PFSK-1 (cell line): ENCODE data around the gene CD81.

Experiments
- FOXP2 ChIP-seq: optimal IDR thresholded peaks from 2 replicates; pipeline ENCODE3; 2011; ENCODE audit warnings: borderline replicate concordance, control low read depth, inconsistent platforms; ENCODE audit not compliant: insufficient read depth; ENCODE audit errors: extremely low read length, extremely low read depth
- POLR2AphosphoS5 ChIP-seq: IDR thresholded peaks from 2 replicates; pipeline ENCODE4 v1.6.1; 2012; ENCODE audit warnings: low read depth, mild to moderate bottlenecking, control low read depth, low read length, moderate library complexity
- SIN3A ChIP-seq: IDR thresholded peaks from 2 replicates; pipeline ENCODE4 v1.6.1; 2012; ENCODE audit warnings: mild to moderate bottlenecking, low read length, moderate library complexity, borderline replicate concordance; ENCODE audit not compliant: insufficient read depth
- TAF1 ChIP-seq: IDR thresholded peaks from 2 replicates; pipeline ENCODE4 v1.6.1; 2012; ENCODE audit warnings: low read length, control low read depth, borderline replicate concordance; ENCODE audit not compliant: insufficient read depth
- TF ChIP-seq, protein P1 (sequence below), 2 experiments: IDR thresholded peaks; 2 replicates each; pipeline versions ENCODE4 v1.6.1 to v1.8.0; 2011 to 2012; ENCODE audit warnings: low read depth in 2 of 2, low read length in 2 of 2, control low read depth in 1 of 2, inconsistent platforms in 1 of 2, mild to moderate bottlenecking in 1 of 2, moderate library complexity in 1 of 2; ENCODE audit not compliant: insufficient read depth in 1 of 2

The CD81 gene

DNA sequence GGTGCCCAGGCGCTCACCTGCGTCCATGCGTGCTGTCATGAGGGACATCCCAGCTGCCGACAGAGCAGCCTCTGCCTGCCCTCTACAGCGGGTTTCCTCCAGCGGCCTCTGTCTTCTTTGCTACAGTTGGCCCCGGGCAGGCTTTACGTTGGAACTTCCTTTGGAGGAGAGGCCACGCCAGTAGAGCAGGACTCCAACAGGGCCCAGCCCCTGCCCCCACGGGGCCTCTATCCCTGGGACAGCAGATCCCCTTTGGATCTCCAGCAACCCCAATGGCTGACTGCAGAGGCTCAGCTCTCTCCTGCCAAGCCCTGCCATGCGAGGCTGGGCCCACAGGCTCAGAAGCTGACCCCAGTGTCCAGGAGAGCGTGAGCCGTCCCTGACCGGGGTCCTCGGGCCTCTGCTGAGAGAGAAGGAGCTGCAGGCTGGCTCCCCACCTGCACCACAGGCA, 55.1 kb downstream of the CD81 start:
- TF ChIP-seq, protein P1, sequence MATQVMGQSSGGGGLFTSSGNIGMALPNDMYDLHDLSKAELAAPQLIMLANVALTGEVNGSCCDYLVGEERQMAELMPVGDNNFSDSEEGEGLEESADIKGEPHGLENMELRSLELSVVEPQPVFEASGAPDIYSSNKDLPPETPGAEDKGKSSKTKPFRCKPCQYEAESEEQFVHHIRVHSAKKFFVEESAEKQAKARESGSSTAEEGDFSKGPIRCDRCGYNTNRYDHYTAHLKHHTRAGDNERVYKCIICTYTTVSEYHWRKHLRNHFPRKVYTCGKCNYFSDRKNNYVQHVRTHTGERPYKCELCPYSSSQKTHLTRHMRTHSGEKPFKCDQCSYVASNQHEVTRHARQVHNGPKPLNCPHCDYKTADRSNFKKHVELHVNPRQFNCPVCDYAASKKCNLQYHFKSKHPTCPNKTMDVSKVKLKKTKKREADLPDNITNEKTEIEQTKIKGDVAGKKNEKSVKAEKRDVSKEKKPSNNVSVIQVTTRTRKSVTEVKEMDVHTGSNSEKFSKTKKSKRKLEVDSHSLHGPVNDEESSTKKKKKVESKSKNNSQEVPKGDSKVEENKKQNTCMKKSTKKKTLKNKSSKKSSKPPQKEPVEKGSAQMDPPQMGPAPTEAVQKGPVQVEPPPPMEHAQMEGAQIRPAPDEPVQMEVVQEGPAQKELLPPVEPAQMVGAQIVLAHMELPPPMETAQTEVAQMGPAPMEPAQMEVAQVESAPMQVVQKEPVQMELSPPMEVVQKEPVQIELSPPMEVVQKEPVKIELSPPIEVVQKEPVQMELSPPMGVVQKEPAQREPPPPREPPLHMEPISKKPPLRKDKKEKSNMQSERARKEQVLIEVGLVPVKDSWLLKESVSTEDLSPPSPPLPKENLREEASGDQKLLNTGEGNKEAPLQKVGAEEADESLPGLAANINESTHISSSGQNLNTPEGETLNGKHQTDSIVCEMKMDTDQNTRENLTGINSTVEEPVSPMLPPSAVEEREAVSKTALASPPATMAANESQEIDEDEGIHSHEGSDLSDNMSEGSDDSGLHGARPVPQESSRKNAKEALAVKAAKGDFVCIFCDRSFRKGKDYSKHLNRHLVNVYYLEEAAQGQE (IDR thresholded peaks at IDR 0.05; ENCODE audit: insufficient read depth in 1 of 2, low read depth in 2 of 2, low read length in 2 of 2), result no peak

DNA sequence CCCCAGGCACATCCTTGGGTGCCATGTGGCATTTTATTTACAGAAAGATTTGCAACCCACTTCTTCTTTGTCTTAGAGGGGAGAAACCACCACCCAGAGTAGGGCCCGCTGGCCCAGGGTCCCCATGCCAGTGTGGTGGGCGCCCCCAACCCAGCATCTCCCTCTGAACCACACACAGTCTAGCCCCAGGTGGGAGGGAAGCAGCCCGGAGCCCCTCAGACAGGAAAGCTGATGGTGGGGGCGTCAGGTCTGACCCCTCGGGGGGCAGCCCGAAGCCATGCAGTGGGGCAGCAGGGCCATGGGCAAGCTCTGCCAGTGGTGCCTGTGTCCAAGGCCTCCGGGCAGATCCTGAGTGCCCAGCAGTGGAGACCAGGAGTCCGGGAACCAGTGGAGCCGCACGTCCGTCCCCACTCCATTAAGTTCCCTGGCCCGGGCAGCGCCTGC, 55.5 kb downstream of the CD81 start:
- TF ChIP-seq FOXP2 (no peak), POLR2AphosphoS5 (no peak), TAF1 (no peak), SIN3A (no peak)
- TF ChIP-seq, protein P1 (IDR thresholded peaks at IDR 0.05; ENCODE audit: insufficient read depth in 1 of 2, low read depth in 2 of 2, low read length in 2 of 2), result no peak

DNA sequence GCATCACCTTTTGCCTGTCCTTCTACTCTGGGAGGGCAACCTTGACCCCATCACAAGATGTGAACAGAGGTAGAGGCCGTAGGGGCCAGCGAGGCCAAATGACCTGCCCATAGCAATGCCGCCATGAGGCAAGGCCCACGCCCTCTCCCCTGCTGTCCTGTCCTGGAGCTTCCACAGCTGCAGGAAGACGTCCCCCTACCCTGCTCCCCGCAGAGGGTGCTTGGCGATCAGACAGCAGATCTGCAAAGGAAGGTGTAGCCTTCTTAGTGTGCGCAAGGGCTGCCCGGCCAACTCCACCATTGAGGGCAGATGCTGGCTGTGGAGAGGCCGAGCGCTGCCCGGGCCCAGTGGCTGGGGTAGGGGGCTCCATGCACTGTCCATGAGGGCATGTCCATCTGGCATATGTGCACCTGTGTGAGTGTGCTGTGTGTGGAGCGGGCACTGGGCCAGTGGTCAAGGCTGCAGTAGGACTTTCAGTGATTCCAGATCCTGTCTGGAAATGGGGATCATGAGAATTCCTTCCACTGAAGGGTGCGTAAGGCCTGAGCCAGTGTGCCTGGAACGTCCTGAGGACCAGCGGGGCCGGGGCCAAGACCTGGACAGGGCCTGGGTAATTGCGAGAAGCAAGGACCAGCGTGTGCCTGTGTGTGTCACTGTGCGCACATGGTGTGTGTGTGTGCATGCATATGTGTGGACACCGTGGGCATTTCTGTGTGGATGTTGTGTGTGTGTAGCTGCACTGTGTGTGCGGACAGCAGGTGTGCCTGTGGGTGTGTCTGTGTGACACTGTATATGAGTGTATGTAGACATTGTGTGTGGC, 56.2 kb downstream of the CD81 start:
- no peak for TF ChIP-seq TAF1
- TF ChIP-seq, protein P1 (IDR thresholded peaks at IDR 0.05; ENCODE audit: insufficient read depth in 1 of 2, low read depth in 2 of 2, low read length in 2 of 2), result no peak

DNA sequence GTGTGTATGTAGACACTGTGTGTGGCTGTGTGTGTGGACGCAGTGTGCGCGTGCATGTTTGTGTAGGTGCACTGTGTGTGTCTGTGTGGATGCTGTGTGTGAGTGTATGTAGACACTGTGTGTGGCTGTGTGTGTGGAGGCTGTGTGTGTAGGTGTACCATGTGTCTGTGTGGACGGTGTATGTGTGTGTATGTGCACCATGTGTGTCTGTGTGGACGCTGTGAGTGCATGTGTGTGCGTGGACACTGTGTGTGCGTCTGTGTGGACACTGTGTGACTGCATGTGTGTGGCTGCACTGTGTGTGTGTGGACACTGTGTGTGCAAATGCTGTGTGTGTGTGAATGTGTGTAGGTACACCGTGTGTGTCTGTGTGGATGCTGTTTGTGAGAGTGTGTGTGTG, 56.9 kb downstream of the CD81 start:
- no peak for TF ChIP-seq TAF1
- TF ChIP-seq POLR2AphosphoS5, result no peak
- TF ChIP-seq SIN3A, result no peak
- no peak for TF ChIP-seq FOXP2
- TF ChIP-seq, protein P1 (IDR thresholded peaks at IDR 0.05; ENCODE audit: insufficient read depth in 1 of 2, low read depth in 2 of 2, low read length in 2 of 2), result no peak

DNA sequence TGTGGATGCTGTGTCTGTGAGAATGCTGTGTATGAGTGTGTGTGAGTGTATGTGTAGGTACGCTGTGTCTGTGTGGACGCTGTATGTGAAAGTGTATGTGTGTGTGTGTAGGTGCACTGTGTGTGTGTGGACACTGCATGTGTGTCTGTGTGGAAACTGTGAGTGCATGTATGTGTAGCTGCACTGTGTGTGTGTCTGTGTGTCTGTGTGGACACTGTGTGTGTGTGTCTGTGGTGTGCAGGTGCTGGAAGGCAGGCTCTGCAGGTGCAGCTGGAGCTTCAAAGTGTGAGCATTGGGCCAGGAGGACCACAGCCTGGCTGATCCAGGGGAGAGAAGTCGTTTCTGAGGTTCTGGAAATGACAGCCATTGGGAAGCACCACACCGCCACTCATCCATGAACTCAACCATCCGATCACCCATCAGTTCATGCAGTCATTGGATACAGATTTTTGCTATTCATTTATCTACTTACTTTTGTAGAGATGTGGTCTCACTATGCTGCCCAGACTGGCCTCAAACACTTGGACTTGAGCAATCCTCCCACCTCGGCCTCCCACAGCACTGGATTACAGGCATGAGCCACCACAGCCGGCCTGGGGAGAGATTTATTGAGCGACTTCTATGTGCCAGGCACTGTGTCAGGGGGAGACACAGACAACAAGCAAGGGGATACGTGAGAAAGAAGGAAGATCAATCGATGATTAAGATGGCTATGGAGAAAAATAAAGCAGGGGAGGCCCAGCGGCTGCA, 57.6 kb downstream of the CD81 start:
- no peak for TF ChIP-seq TAF1
- TF ChIP-seq SIN3A, result no peak
- no peak for TF ChIP-seq FOXP2
- no peak for TF ChIP-seq POLR2AphosphoS5
- TF ChIP-seq, protein P1 (IDR thresholded peaks at IDR 0.05; ENCODE audit: insufficient read depth in 1 of 2, low read depth in 2 of 2, low read length in 2 of 2), result no peak
